AG08395 (cell line): ENCODE data around the gene ZNF431.
"Not testable (repeated sequence)": the region's sequence is repeated elsewhere in the genome, so short reads cannot be mapped to it uniquely, and the experiment has no call there.

ENCODE experiments used
- DNase-seq: peaks from one replicate; pipeline ENCODE4 v3.0.0; 2012; ENCODE audit warnings: mixed read lengths, low spot score

Gene ZNF431

DNA sequence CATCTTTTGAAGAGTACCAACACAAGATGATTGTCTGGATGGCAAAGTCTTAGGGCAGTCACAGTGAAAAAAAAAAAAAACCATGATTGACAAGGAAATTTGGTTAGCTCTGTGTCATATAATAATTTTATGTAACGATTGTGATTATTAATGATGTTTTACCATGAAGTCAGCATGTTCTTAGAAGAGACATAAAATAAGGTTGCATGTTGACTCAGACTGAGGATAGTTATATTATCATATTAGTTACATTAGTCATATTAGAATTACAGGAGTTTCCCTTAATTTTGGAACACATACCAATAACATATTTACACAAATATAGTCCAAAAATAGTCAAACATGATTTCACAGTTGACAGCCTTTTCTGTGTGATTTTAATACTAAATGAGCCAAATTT lies 5.7 kb downstream of the ZNF431 start:
- DNase-seq = no peak

DNA sequence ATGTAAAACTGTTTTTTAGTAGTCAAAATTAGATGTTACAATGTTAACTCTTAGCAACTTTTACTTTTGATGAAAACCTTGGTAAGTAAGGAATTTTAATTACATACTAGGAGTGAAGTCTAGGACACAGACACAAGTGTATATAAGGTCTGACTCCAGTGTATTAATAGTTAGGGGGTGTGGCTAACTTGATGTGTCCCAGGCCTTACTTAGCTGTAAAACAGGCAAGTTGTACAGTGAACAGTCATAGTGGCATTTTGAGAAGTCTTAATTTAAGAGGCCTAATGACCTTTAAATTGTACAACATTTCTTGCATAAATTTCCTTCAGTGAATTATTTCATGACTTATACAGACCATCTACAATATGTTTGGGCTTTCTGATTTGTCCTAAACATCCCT lies 6.8 kb downstream of the ZNF431 start:
- DNase-seq = no peak

DNA sequence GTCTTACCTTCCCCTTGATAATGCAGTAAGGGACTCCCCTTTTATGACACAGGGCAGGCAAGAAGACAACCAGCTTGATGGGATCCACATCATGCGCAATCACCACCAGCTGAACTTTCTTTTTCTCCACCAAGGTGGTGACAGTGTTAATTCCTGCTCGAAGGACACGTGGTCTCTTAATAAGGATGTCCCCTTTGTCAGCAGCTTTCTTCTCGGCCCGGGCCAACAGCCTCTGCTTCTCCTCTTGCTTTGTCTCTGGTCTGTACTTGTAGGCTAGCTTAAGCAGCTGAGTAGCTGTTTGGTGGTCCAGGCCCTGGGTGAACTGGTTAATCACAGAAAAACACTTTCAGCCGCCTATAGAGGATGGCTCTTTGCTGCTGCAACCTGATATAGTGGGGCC lies 8.0 kb downstream of the ZNF431 start:
- DNase-seq = no peak

DNA sequence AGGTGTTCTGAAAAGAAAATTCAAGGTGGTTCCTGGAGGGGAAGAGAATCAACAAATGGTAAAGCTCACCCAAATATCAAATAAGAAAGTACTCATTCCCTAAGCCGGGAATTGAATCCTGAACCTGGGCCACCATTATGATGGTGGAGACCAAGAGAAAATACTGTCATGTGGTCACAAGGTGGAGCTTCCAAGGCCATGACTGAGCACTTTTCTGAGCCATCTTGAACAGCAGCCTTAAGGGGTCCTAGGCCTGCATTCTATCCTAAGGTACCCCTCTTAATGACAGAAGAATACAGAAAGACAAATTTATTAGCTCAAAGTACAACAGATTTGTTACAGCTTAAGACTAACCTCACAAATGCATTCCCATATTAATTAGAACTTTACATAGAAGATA lies 9.6 kb downstream of the ZNF431 start:
- no peak for DNase-seq

DNA sequence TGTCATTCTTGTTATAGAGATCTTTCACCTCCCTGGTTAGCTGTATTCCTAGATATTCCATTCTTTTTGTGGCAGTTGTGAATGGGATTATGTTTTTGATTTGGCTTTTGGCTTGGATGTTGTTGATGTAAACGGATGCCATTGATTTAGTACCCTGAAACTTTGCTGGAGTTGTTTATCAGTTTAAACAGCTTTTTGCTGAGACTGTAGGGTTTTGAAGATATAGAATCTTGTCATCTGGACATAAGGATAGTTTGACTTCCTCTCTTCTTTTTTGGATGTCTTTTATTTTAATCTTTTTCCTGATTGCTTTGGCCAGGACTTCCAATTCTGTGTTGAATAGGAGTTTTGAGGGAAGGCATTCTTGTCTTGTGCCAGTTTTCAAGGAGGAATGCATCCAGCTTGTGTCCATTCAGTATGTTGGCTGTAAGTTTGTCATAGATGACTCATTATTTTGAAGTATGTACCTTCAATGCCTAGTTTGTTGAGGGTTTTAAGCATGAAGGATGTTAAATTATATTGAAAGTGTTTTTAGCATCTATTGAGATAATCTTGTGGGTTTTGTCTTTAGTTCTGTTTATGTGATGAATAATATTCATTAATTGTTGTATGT lies 16.8 kb downstream of the ZNF431 start:
- DNase-seq = no peak

DNA sequence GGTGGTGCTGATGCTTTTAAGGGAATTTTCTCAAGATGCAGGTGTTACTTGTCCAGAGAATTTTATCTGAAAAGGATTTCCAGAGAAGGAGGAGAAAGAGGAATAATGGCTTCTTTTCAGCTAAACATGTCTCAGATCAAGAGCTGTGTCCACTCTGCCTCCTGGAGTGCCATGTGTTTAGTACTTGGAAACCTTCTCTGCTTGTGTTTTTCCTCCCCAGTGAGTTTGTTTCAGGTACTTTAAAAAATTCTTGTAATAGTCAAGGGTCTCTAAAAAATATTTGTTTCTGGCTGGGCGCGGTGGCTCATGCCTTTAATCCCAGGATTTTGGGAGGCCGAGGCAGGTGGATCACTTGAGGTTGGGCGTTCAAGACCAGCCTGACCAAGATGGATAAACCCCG lies 22.7 kb downstream of the ZNF431 start:
- DNase-seq = no peak

DNA sequence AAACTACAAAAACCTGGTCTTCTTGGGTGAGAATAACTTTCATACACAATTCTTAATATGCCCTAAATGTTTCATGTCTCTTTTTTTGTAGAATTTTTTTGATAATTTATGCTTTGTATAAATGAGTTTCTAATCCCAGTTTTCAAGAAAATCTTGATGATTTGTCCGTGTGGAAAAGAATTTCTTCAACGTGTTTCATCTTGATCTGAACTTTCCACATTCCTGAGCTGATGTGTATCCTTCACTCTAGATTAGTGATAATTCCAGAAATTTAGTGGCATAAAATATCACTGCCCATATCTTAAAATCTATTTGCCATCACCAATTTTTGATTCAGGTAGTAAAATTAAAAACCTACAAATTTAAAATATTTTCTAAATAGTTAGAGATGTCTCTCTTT lies 24.6 kb downstream of the ZNF431 start:
- DNase-seq = no peak

DNA sequence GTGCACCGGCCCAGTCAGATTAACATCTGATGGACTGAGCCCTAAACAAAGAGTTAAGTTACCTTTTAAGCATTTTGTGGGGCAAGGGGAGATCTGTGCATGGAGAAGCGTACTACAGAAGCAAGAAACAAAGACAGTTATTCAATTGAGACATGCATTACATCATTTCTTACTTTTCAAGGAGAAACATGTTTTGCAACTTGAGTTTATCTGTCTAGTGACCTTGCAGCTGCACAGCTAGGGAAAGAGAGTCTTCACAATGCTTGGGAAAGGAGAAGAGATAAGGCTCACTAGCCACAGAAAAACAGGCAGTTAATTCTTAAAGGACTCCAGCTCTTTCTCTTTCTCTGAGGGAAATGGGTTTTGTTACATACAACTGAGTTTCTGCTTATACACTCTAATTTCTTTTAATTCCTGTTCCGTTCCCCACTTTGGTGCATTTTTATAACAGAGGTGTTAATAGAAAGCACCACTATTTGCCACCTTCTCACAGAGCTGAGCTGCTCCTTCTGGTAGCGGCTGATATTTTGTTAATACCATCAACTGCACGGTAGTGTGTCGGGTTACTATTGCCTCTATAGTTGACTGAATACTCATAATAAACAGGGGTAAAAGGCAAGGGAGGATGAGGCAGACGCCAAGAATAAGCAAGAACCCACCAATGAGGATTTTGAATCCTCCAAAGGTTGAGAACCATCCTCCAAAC lies 55.9 kb downstream of the ZNF431 start:
- DNase-seq = no peak

DNA sequence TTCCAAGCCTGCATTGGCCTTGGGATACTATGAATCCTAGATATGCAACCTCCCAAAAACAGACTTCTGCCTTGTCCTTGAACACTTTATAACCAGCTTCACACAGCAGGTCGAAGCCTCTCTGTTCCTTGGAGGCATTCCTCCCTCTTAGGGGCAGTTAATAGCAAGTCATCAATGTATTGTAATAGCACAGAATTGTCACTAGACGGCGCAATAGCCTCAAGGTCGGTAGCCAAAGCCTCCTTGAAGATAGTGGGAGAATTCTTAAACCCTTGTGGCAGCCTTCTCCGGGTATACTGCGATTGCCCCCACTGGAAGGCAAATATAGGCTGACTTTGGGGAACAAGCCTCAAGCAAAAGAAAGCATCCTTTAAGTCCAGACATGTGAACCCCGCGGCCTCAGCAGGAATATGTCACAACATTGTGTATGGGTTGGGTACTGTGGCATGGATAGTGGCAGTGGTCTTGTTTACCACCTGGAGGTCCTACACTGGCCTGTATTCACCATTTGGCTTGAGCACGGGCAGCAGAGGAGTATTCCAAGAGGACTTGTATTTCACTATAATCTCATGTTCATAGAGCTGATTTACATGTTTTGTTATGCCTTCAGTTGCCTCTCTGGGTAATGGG lies 61.1 kb downstream of the ZNF431 start:
- peak; percentile 41 for DNase-seq

DNA sequence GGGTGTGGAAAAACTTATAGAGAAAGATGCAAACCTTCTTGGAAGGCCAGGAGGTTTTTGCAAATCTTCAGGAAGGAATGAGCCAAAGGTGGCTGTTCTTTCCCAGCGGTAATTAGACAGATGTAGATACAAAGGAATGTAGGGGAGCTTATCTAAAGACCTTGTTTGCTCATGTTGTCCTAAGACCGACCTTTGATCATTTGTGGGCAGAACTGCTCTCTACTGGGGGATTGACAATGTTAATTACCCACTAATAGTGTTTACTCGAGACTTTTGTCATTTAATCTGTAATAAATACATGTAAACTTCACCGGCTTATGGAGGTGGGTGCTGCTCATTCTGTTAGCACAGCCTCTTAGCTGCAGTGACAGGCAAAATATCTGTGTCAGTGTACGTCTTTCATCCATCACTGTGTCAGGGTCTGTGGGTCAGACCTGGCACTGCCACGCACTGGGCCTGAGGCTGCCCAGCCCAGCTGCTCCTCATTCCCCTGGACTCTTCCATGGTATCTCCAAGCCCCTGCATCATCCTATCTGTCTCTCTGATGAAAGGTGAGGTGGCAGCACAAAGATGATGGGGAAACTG lies 68.3 kb downstream of the ZNF431 start:
- no peak for DNase-seq

DNA sequence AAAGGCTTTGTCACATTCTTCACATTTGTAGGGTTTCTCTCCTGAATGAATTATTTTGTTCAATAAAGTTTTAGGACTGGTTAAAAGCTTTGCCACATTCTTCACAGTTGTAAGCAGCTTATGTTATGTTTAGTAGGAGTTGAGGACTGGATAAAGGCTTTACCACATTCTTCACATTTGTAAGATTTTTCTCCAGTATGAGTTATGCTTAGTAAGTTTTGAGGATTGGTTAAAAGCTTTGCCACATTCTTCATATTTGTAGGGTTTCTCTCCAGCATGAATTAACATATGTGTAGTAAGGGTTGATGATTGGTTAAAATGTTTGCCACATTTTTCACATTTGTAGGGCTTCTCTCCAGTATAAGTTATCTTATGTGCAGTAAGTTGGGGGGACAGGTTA lies 79.9 kb downstream of the ZNF431 start:
- no peak for DNase-seq

DNA sequence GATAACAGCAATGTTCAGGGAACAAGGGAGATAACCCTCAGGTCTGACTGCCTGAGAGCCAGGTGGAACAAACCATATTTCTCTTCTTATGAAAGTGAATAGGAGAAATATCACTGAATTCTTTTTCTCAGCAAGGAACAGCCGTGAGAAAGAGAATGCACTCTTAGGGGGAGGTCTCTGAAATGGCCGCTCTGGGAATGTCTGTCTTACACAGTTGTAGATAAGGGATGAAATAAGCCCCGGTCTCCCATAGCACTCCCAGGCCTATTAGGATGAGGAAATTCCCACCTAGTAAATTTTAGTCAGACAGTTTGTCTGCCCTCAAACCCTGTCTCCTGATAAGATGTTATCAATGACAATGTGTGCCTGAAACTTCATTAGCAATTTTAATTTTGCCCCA lies 88.1 kb downstream of the ZNF431 start:
- not testable (repeated sequence) for DNase-seq

DNA sequence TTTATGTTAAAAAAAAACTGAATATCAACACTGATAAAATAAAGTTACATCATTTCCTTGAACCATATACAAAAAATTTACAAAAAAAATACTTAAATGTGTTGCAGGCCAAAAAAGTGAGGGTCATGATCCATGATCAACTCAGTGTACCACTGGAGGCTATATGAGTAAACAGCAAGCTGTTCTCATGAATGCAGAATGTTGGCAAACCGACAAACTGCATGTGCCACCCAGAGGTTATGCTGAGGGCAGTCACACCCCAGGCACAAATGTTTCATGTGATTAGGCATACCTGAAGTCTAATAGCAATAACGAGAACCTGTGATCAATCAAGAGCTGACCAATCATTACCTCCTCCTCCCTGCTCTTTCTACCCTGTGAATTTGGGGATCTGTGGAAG lies 91.9 kb downstream of the ZNF431 start:
- DNase-seq = no peak

DNA sequence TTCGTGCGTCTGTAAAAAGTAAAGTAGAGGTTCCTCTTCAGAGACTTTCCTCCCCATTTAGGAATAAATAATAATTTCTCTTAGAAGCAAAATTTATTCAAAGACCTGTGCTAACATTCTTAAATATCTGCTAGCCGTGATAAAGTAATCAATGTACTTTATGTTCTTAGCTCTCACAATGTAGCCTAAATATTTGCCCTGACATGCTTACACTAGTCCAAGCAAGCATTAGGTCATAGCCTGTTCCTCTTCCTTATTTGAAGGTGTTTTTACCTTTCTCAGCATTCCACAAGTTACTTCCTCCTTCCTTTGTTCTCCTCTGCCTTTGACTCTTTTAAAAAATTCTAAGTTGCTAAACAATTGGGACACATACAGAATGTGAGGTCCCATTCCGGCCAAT lies 94.9 kb downstream of the ZNF431 start:
- DNase-seq = not testable (repeated sequence)

DNA sequence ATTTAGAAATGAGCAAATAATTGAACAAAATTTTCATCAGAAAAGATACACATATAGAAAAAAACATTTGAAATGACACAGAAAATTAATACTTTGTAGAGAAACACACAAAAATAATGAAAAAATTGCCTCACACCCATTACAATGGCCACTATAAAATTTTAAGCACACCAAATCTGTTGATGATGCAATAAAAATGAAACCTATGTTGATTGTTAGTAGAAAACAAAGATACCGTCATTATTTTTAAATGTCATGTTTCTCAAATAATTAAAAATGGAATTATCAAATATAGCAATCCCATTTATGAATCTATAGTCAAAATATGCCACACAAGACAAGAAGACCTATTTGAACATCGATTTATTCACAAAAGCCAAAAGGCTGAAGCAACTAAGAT lies 96.8 kb downstream of the ZNF431 start:
- DNase-seq = no peak
